K562 (cell line): ENCODE results near the gene MBD4. TPM values are rescaled to one million over a fixed set of nuclear protein-coding genes. Genes with fewer than 3 reads are reported as not detected.
A peak's percentile ranks its signal among the peaks of the same experiment; 100 is the strongest.

ENCODE experiments used
- CEBPG ChIP-seq, 3 experiments: fragments of 200-800 bp in 1 of 3; sonication (Bioruptor generic) in 1 of 3; sonication (generic) in 1 of 3; formaldehyde crosslinking in 1 of 3; IDR thresholded peaks in 2 of 3; conservative IDR thresholded peaks in 1 of 3; 2 replicates each; pipeline versions ENCODE4 v1.6.1 to v1.8.0; 2016 to 2022; ENCODE audit warnings: missing compliant biosample characterization in 2 of 3, missing genetic modification characterization in 2 of 3, mild to moderate bottlenecking in 1 of 3, missing genetic modification reagents in 1 of 3
- FOS ChIP-seq: IDR thresholded peaks from 3 replicates; pipeline ENCODE4 v1.6.1; 2011; ENCODE audit not compliant: insufficient read length; ENCODE audit errors: extremely low read depth
- FOXP1 ChIP-seq: sonication (generic); formaldehyde crosslinking; IDR thresholded peaks from 2 replicates; pipeline ENCODE4 v1.8.0; 2022; ENCODE audit warnings: mild to moderate bottlenecking, missing genetic modification reagents
- HSF4 ChIP-seq: fragments of 250-450 bp; sonication (Bioruptor Pico); IDR thresholded peaks from 2 replicates; pipeline ENCODE4 v2.1.2; 2022; ENCODE audit warnings: mild to moderate bottlenecking, moderate library complexity, borderline replicate concordance
- ILK ChIP-seq: fragments of 450-650 bp; IDR thresholded peaks from 2 replicates; pipeline ENCODE4 v1.6.1; 2016; ENCODE audit warnings: missing genetic modification characterization, low read depth, mild to moderate bottlenecking, missing compliant biosample characterization, moderate library complexity, borderline replicate concordance
- NCOA2 ChIP-seq, 2 experiments: fragments of 450-650 bp; IDR thresholded peaks; 2 replicates each; pipeline ENCODE4 v1.6.1; 2018; ENCODE audit warnings: mild to moderate bottlenecking in 2 of 2, moderate library complexity in 1 of 2; ENCODE audit not compliant: partially characterized antibody in 2 of 2
- polyA plus RNA-seq, 8 experiments: library from polyadenylated mRNA; depleted of rRNA in 4 of 8; stranded (reverse) in 5 of 8; unstranded in 3 of 8; fragments of >200 nt; fragmentation: Nextera tagmentation in 2 of 8; fragmentation: Illumina TruSeq in 1 of 8; extraction: Ambion mirVana in 2 of 8; extraction: Trizol in 1 of 8; gene quantifications; 2 replicates each; pipeline versions ENCODE4 v1.2.1 to v1.2.3, GENCODE V29; 2011 to 2014; ENCODE audit warnings: inconsistent platforms in 1 of 8, missing spikeins in 1 of 8
- total RNA-seq, 7 experiments: library from RNA; depleted of rRNA in 6 of 7; stranded (reverse); fragments of >200 nt in 6 of 7; fragmentation: Illumina TruSeq in 2 of 7; extraction: Trizol in 2 of 7; gene quantifications; 2 replicates each; pipeline versions ENCODE4 v1.2.1 to v1.2.3, GENCODE V29; 2011 to 2021; ENCODE audit warnings: low replicate concordance in 1 of 7
- TF ChIP-seq, protein P1 (sequence below): fragments of 450-650 bp; IDR thresholded peaks from 2 replicates; pipeline ENCODE4 v1.6.1; 2017; ENCODE audit warnings: antibody characterized with exemption, mild to moderate bottlenecking
- TF ChIP-seq, protein P2 (sequence below): fragments of 450-650 bp; IDR thresholded peaks from 2 replicates; pipeline ENCODE4 v1.7.1; 2018; ENCODE audit warnings: mild to moderate bottlenecking, low read depth; ENCODE audit not compliant: partially characterized antibody
- TF ChIP-seq, protein P3 (sequence below): sonication (generic); formaldehyde crosslinking; IDR thresholded peaks from 2 replicates; pipeline ENCODE4 v1.8.0; 2022; ENCODE audit warnings: missing genetic modification reagents, mild to moderate bottlenecking, moderate library complexity, borderline replicate concordance

MBD4 gene
- total and polyA plus RNA-seq, 9 of the 15 experiments (the other 6 are each of a cell fraction or from before 2014, with no cell fraction given) = 13.3 to 63.9 (median 39.0) TPM

- TF ChIP-seq, protein P1, sequence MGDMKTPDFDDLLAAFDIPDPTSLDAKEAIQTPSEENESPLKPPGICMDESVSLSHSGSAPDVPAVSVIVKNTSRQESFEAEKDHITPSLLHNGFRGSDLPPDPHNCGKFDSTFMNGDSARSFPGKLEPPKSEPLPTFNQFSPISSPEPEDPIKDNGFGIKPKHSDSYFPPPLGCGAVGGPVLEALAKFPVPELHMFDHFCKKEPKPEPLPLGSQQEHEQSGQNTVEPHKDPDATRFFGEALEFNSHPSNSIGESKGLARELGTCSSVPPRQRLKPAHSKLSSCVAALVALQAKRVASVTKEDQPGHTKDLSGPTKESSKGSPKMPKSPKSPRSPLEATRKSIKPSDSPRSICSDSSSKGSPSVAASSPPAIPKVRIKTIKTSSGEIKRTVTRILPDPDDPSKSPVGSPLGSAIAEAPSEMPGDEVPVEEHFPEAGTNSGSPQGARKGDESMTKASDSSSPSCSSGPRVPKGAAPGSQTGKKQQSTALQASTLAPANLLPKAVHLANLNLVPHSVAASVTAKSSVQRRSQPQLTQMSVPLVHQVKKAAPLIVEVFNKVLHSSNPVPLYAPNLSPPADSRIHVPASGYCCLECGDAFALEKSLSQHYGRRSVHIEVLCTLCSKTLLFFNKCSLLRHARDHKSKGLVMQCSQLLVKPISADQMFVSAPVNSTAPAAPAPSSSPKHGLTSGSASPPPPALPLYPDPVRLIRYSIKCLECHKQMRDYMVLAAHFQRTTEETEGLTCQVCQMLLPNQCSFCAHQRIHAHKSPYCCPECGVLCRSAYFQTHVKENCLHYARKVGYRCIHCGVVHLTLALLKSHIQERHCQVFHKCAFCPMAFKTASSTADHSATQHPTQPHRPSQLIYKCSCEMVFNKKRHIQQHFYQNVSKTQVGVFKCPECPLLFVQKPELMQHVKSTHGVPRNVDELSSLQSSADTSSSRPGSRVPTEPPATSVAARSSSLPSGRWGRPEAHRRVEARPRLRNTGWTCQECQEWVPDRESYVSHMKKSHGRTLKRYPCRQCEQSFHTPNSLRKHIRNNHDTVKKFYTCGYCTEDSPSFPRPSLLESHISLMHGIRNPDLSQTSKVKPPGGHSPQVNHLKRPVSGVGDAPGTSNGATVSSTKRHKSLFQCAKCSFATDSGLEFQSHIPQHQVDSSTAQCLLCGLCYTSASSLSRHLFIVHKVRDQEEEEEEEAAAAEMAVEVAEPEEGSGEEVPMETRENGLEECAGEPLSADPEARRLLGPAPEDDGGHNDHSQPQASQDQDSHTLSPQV = peak; percentile 47; the same call in 1 of the 2 replicates
- TF ChIP-seq NCOA2 (IDR thresholded peaks at IDR 0.05; ENCODE audit: partially characterized antibody in 2 of 2) (no peak), CEBPG (CRISPR knock-in tag; IDR thresholded peaks at IDR 0.05) (peak; percentile 75), CEBPG (tag; conservative IDR thresholded peaks at IDR 0.05 in 1 of 2, IDR thresholded peaks at IDR 0.05 in 1 of 2) (peak; percentile 70 to 81), FOXP1 (CRISPR knock-in tag) (0 out of 2 replicates have a peak, but pooled peaks have one; percentile 34), ILK (tag) (no peak), FOS (no peak), HSF4 (CRISPR knock-in tag) (no peak)
- TF ChIP-seq, protein P2, sequence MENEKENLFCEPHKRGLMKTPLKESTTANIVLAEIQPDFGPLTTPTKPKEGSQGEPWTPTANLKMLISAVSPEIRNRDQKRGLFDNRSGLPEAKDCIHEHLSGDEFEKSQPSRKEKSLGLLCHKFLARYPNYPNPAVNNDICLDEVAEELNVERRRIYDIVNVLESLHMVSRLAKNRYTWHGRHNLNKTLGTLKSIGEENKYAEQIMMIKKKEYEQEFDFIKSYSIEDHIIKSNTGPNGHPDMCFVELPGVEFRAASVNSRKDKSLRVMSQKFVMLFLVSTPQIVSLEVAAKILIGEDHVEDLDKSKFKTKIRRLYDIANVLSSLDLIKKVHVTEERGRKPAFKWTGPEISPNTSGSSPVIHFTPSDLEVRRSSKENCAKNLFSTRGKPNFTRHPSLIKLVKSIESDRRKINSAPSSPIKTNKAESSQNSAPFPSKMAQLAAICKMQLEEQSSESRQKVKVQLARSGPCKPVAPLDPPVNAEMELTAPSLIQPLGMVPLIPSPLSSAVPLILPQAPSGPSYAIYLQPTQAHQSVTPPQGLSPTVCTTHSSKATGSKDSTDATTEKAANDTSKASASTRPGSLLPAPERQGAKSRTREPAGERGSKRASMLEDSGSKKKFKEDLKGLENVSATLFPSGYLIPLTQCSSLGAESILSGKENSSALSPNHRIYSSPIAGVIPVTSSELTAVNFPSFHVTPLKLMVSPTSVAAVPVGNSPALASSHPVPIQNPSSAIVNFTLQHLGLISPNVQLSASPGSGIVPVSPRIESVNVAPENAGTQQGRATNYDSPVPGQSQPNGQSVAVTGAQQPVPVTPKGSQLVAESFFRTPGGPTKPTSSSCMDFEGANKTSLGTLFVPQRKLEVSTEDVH = no peak
- TF ChIP-seq, protein P3, sequence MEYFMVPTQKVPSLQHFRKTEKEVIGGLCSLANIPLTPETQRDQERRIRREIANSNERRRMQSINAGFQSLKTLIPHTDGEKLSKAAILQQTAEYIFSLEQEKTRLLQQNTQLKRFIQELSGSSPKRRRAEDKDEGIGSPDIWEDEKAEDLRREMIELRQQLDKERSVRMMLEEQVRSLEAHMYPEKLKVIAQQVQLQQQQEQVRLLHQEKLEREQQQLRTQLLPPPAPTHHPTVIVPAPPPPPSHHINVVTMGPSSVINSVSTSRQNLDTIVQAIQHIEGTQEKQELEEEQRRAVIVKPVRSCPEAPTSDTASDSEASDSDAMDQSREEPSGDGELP (CRISPR knock-in tag) = 0 out of 2 replicates have a peak, but pooled peaks have one; percentile 16
Observed at GRCh38 chr3:129461461-129462146, 21.9 kb upstream of the MBD4 start (continued).
